HG02588 (cell line): ENCODE measurements around the gene TINAGL1.
"Not testable (repeated sequence)": the region's sequence is repeated elsewhere in the genome, so short reads cannot be mapped to it uniquely, and the experiment has no call there.

Experiments
- ATAC-seq: cut with Tn5 transposase; IDR thresholded peaks from one replicate; pipeline ENCODE4 v1.9.1; 2021; ENCODE audit warnings: mild to moderate bottlenecking, moderate library complexity; ENCODE audit not compliant: unreplicated experiment

Gene TINAGL1

DNA sequence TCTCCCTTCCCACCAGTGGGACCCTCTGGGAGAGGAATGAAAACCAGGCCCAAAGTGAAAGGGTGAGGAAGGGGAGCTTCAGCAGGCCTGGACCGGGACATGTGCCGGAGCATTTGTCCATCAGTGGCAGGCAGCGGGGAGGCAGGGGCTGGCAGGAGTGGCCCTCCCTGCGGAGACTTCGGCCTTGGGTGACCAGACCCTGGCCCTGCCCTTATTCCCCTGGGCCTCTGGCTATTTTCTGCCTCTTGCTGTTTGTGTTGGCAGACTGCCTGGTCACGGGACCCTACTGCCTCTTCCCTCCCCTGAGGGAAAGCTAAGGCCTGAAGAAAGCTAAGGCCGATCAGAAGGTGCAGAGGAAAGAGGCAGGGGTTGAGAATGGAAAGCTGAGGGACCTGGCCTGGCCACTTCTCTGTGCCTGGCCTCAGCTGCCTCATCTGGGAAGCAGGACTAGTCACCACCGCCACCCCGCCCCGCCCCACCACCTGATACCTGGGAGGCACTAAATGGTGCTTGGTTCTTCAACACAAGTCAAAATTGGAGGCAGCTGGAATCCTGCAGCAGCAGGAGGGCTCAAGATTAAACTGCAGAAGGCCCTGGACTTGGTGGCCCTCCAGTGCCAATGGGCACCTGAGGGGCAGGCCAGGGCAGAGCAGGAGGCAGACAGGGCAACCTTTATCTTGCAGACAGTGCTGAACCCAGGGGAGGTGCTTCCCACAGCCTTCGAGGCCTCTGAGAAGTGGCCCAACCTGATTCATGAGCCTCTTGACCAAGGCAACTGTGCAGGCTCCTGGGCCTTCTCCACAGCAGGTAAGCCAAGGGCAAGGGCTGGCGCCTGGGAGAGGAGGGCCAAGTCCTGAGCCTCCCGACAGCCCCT is 7.9 kb downstream of the TINAGL1 start:
- no peak for ATAC-seq

DNA sequence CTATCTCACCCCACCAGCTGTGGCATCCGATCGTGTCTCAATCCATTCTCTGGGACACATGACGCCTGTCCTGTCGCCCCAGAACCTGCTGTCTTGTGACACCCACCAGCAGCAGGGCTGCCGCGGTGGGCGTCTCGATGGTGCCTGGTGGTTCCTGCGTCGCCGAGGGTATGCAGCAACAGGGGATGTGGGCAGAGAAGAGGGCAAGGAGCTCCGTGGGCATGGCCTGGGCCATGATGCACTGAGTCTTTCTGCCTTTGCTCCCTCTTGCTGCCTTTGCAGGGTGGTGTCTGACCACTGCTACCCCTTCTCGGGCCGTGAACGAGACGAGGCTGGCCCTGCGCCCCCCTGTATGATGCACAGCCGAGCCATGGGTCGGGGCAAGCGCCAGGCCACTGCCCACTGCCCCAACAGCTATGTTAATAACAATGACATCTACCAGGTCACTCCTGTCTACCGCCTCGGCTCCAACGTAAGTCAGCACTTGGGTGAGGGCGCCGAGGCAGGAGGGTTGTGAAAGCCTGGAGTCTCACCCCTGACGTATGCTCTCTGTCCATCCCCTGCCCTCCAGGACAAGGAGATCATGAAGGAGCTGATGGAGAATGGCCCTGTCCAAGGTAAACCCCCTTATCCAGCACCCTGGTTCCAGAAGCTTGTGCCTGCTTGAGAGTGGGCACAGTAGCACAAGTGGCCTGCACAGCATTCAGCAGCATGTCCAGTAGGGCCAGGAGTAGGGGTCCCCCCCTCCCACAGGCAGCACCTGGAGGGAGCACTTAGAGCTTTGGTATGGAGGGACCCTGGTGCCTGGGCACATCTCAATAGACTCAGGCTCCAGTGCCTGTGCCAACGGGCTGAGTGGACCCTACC is 8.8 kb downstream of the TINAGL1 start:
- no peak for ATAC-seq

DNA sequence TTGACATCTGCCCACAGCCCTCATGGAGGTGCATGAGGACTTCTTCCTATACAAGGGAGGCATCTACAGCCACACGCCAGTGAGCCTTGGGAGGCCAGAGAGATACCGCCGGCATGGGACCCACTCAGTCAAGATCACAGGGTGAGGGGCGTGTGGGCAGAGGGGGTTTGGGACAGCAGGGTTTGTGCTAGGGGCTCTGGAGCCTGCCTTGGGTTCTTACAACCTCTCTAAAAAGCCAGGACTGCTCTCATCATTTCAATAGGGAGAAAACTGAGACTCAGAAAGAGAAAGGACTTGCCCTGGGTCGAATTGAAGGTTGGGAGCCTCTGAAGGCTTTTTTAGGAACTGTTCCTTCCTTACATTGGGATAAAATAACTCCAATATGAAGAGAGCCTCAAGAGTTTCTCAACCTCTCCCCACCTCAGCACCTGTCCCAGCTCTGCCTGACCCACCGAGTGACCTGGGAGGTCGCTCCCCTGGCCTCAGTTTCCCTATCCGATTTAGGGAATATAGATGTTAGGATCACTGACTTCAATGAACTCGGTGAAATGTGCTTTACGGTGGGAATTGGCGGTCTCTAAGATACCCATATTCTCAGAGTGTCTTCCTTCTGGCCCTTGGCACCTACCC is 9.5 kb downstream of the TINAGL1 start:
- ATAC-seq = no peak

DNA sequence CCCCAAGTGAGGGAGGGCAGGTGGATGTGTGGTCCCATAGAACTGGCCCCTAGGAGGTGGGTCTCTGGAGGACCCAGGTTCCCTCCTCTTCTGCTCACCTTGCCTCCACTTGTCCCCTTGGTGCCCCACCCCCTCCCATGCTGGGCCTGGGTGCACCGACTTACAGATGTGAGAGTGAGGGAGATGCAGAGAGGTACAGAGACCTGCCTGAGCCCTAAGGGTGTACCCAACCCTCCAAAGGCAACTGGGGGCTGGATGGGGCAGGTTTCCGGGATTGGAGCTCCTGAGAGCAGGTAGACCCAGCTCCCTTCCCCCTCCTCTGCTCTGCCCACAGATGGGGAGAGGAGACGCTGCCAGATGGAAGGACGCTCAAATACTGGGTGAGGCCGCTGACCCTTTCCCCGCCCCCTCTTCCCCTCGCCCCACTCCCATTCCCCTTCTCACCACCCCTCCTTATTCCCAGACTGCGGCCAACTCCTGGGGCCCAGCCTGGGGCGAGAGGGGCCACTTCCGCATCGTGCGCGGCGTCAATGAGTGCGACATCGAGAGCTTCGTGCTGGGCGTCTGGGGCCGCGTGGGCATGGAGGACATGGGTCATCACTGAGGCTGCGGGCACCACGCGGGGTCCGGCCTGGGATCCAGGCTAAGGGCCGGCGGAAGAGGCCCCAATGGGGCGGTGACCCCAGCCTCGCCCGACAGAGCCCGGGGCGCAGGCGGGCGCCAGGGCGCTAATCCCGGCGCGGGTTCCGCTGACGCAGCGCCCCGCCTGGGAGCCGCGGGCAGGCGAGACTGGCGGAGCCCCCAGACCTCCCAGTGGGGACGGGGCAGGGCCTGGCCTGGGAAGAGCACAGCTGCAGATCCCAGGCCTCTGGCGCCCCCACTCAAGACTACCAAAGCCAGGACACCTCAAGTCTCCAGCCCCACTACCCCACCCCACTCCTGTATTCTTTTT is 10.3 kb downstream of the TINAGL1 start:
- ATAC-seq = no peak

DNA sequence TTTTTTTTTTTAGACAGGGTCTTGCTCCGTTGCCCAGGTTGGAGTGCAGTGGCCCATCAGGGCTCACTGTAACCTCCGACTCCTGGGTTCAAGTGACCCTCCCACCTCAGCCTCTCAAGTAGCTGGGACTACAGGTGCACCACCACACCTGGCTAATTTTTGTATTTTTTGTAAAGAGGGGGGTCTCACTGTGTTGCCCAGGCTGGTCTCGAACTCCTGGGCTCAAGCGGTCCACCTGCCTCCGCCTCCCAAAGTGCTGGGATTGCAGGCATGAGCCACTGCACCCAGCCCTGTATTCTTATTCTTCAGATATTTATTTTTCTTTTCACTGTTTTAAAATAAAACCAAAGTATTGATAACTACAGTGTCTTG is 11.0 kb downstream of the TINAGL1 start:
- ATAC-seq = not testable (repeated sequence)

DNA sequence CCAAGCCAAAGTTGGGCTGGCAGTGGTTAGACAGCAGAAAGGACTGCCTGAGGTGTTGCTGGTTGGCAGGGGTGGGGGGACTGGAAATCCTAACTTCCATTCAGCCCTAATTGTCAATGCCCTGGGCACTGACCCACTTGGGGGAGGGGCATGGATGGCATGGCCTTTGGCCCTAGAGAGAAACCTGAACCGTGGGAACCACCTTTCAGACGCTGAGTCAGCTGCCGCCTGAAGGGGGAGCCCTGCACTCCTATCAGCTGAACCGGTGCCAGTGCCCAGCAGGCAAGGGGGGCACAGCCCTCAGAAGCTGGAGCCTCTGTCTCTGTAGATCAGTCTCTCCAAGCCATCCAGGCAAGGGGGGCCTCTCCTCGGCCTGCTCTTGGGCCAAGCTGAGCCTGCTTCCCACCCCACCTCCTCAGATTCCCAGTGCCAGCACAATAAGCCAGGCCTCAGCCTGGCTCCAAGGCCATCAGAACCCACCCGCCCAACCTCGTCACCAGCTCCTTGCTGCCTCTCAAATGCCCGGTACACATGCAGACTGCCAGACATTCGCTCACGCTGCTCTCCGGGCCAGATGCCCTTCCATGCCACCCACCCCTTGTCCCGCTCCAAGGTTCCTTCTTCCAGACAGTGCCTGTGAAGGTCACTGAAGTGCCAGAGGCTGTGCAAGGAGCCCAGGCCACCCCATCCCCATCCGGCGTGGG is 11.6 kb downstream of the TINAGL1 start:
- ATAC-seq = no peak

DNA sequence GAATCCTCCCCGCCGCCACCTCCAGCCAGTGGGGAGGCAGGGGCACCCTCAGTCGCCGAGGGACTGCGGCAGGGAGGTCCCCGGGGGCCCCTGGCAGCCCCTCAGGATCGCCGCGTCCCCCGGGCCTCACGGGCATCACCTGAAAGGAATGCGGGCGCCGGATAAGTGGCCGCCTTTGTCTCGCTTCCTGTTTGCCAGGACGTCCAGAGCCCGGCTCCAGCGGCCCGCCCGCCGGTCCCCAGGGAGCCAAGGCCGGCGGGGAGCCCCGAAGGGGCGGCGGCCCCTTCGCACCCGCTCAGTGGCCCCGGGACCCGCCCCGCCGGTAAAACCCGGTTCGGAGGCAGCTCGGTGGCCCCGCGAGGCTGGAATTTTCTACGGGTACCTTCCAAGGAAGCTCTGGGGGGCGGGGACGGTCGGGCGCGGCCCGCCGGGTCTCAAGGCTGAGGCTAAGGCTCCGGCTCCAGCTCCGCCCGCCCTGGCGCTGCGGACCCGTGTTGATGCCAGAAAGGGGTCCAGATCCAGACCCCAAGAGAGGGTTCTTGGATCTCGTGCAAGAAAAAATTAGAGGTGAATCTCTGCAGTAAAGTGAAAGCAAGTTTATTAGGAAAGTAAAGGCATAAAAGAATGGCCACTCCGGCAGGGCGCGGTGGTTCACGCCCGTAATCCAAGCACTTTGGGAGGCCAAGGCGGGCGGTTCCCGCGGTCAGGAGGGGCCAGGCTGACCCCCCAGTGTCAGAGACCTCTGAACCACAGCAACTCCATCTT is 12.6 kb downstream of the TINAGL1 start:
- no peak for ATAC-seq

DNA sequence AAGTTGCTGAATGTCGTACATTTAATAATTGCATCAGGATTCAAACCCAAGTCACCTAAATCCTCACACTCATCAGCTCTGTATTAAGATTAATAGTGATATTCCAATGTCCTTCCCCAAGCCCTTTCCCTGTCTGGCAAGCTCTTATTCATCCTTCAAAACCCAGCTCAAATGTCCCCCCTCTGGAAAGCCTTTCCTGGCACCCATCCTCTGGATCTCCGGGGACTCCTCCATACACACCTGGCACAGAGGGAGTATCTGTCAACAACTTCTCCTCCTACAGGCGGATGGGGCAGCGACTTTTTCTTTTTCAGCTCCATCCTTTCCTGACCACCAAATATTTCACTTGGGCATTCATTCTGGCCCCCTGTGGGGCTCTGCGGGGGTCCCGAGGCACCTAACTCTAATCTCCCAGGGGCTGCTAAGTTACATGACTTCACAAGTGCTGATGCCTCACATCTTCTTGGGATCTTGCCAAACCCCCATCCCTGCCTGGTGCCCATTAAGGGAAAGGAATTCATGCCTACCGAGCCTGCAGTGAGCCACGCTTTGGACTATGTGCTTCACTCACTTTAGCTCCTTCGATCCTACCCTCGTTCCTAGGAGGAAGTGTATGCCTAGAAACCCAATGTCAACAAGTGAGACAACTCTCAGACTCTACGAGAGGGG is 15.2 kb downstream of the TINAGL1 start:
- ATAC-seq = no peak

DNA sequence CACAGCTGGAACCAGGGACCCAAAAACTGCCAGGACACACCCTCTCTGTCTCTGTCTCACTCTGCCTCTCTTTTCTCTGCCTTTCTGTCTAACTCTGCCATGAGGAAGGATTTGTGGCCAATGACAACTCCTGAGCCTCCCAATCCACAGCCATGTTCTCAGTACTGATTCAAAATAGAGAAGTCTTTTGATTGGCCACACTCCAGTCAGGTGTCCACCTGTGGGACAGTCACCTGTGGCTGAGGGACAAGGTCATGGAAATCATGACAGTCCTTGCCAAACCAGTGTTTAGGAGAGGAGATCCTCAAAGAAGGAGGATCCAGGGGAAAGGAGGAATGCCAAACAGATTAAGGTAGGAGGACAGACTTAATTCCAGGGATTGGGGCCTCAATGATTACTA is 15.8 kb downstream of the TINAGL1 start:
- no peak for ATAC-seq

DNA sequence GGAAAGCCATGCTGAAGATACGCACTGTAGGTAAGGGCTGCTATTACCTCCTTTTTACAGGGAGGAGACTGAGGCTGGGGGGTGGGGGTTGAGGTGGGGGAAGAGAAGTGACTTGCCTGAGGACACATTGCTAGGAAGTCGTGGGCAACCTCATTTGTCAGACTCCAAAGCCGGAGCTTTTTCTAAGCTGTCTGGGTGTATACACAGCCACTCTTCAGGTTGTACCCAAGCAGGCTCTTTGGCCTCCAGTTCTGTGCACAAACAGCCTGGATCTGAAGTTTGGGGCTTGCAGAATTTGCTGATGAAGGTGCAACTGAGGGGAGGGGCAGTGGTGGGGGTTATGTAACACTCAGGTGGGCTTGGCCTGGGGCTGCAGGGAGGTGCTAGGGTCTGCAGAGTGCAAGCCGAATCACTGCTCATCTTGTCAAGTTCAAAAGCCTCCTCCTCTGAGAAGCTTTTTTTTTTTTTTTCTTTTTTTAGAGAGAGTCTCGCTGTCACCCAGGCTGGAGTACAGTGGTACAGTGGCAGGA is 16.9 kb downstream of the TINAGL1 start:
- no peak for ATAC-seq

DNA sequence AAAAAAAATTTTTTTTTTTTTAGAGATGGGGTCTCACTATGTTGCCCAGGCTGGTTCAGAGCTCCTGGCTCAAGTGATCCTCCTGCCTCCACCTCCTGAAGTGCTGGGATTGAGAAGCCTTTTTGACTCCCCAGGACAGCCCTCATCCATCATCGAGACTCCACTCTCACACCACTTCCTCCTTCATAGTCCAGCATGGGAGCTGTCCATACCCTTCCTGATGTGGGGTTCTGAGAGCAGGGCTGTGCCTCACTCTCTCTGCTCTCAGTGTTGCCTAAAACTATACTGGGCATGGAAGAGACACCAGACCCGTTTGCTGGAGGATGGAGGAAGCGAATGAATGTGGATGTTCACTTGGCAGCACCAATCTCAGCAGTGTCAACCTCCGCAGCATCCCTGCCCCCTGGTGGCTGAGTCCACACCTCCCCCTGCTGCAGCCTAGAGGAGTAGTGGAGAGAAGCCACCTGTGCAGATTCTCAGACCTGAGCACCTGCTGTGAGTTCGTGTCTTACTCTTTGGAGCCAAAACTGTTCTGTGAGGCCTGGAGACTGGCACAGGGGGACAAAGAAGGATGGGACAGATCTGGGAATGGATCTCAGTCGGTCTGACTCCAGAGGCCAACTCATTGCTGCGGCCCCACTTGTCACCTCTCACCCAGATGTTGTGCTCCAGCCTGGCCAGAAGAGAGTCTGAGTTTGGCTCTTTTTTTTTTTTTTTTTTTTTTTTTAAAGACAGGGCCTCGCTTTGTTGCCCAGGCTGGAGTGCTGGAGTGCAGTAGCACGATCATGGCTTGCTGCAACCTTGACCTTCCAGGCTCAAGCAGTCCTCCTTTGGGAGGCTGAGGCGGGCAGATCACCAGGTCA is 17.7 kb downstream of the TINAGL1 start:
- ATAC-seq = no peak

DNA sequence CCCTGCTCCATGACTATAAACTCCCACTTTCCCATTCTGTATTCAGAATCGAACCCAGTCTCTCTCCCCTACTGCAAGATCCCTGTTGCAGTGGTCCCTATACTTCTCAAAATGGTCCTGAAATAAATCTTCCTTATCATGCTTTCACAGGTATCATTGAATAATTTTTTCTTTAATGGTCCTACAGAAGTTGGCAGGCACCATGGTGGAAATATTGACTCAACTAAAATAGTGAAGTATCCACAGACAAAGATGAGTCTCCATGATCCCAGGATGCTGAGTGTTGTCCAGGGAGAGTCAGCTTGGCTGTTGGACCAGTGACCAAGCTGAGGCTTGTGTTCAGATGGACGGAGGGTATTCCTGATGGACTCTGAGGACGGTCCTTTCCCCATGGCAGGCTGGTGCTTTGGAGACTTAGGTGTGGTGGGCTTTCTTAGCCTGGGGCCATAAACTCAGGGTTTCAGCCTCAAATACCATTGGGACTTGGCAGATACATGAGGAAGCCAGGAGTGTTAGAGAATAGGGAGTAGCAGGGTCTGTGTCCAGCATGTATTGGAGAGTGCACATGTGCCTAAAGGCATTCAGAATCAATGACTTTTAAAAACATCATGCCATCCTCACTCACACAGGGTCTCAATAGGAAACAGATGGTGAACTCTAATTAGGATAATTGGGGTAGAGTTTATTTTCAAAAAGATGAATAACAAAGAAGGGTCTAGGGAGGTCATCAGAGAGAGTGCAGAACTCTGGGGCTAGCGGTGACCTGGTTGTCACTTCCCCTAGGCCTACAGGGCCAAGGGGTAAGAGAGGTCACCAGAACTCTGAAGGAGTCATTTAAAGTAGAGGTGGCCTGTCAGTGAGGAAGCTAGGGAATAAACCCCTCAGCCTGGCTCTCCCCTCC is 19.8 kb downstream of the TINAGL1 start:
- no peak for ATAC-seq

DNA sequence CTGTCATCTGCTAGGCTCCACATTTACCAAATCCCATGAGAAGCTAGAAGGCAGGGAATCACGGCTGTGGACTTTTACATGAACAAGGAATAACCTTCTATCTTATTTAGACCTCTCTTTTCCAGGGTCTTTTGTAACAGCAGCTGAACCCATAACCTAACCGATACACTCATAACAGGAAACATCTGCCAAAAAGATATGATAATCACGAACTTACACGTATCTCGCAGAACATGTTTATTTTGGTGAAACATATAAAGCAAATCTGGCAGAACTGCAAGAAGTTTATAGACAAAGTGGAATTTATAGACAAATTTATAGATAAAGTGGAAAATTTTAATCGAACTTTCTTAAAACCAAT is 20.4 kb downstream of the TINAGL1 start:
- no peak for ATAC-seq

DNA sequence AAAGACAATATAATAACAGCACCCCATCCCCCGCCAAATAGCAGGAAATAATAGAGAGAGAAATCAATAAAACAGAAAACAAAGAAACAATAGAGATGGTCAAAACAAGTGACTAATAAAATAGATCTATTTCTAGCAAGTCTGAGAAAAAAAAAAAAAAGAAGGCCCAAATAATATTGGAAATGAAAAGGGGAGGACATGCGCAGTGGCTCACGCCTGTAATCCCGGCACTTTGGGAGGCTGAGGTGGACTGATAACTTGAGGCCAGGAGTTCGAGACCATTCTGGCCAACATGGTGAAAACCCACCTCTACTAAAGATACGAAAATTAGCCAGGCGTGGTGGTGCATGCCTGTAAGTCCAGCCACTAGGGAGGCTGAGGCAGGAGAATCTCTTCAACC is 22.7 kb downstream of the TINAGL1 start:
- no peak for ATAC-seq

DNA sequence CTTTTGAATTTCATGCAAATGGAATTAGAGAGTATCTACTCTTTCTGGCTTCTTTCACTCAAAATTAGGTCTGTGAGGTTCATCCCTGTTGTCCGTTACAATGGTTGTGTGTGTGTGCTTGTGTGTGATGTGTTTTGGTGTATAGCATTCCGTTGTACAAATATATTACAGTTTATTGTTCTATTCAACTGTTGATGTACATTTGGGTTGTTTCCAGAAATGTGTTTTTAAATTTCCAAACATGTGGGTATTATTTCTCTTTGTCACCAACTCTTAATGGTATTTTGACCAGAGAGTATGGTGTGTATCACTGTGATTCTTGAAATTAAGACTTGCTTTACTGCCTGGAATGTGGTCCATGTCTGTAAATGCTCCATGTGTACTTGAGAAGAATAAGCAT is 24.3 kb downstream of the TINAGL1 start:
- ATAC-seq = no peak

DNA sequence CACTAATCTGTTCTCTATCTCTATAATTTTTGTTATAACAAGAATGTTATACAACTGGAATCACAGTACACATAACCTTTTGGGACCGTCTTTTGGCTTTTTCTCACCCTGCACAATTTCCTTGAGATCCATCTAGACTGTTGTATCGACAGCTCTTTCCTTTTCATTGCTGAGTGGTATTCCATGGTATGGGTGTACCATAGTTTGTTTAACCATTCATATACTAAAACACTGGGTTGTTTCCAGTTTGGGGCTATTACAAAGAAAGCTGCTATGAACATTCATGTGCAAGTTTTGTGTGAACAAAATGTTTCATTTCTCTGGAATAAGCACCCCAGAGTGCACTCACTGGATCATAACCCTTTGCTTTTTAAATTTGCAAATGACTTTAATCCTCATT is 25.8 kb downstream of the TINAGL1 start:
- ATAC-seq = no peak
